OCI-LY1 (cell line): Measurements from ENCODE around the gene VWA3B.

ENCODE experiments used
- H2AFZ ChIP-seq: fragments of 200-600 bp; sonication (generic), shearing (Covaris generic); 2 replicates; pipeline ENCODE4 v1.6.0; 2014; ENCODE audit warnings: antibody characterized with exemption, mild to moderate bottlenecking, low read length
- H3F3A ChIP-seq: fragments of 200-600 bp; sonication (generic), shearing (Covaris generic); 2 replicates; pipeline ENCODE4 v1.6.0; 2014; ENCODE audit warnings: mild to moderate bottlenecking, antibody characterized with exemption, low read length, moderate library complexity; ENCODE audit not compliant: insufficient read depth
- H3K27ac ChIP-seq: fragments of 200-600 bp; sonication (generic); 2 replicates; pipeline ENCODE4 v1.5.1; 2014; ENCODE audit warnings: low read length, mixed run types, mild to moderate bottlenecking, low read depth; ENCODE audit not compliant: poor library complexity, severe bottlenecking
- H3K27me3 ChIP-seq: fragments of 200-600 bp; sonication (generic); 2 replicates; pipeline ENCODE4 v1.6.0; 2014; ENCODE audit warnings: antibody characterized with exemption, mild to moderate bottlenecking, low read length, moderate library complexity; ENCODE audit not compliant: insufficient read depth
- H3K36me3 ChIP-seq: fragments of 200-600 bp; sonication (generic); 2 replicates; pipeline ENCODE4 v1.6.1; 2014; ENCODE audit warnings: mild to moderate bottlenecking, antibody characterized with exemption, low read length, moderate library complexity, mixed read lengths; ENCODE audit not compliant: insufficient read depth
- H3K4me1 ChIP-seq: fragments of 200-600 bp; sonication (generic); 2 replicates; pipeline ENCODE4 v1.5.1; 2014; ENCODE audit warnings: mild to moderate bottlenecking, low read length, moderate library complexity; ENCODE audit not compliant: insufficient read depth, severe bottlenecking
- H3K4me2 ChIP-seq: fragments of 200-600 bp; sonication (generic), shearing (Covaris generic); 2 replicates; pipeline ENCODE4 v1.6.1; 2014; ENCODE audit warnings: low read length
- H3K4me3 ChIP-seq: fragments of 200-600 bp; sonication (generic); 2 replicates; pipeline ENCODE4 v1.5.1; 2014; ENCODE audit warnings: low read length, low read depth, mild to moderate bottlenecking, mixed read lengths; ENCODE audit not compliant: poor library complexity, severe bottlenecking
- H3K79me2 ChIP-seq: fragments of 200-600 bp; shearing (Covaris generic); 2 replicates; pipeline ENCODE4 v1.6.1; 2016; ENCODE audit warnings: mixed run types, low read length, mixed read lengths; ENCODE audit not compliant: insufficient read depth
- H3K9ac ChIP-seq: fragments of 200-600 bp; sonication (generic), shearing (Covaris generic); 2 replicates; pipeline ENCODE4 v1.6.1; 2014; ENCODE audit warnings: mild to moderate bottlenecking, low read length, mixed read lengths
- H3K9me2 ChIP-seq: fragments of 200-600 bp; sonication (generic), shearing (Covaris generic); 2 replicates; pipeline ENCODE4 v1.6.1; 2014; ENCODE audit warnings: low read depth, mild to moderate bottlenecking, low read length, mixed read lengths
- H3K9me3 ChIP-seq: fragments of 200-600 bp; shearing (Covaris generic); 2 replicates; pipeline ENCODE4 v1.6.1; 2014; ENCODE audit warnings: low read length, mixed read lengths
- H4K20me1 ChIP-seq: fragments of 200-600 bp; sonication (generic), shearing (Covaris generic); 2 replicates; pipeline ENCODE4 v1.6.0; 2016; ENCODE audit warnings: mild to moderate bottlenecking, low read length; ENCODE audit not compliant: insufficient read depth
- EZH2 ChIP-seq: fragments of 200-600 bp; sonication (generic), shearing (Covaris generic); IDR thresholded peaks from 2 replicates; pipeline ENCODE4 v1.8.0; 2017; ENCODE audit warnings: borderline replicate concordance, mixed run types, mild to moderate bottlenecking, antibody characterized with exemption, low read length, moderate library complexity, mixed read lengths
- TF ChIP-seq, protein P1 (sequence below): fragments of 200-600 bp; sonication (generic), shearing (Covaris generic); IDR thresholded peaks from 2 replicates; pipeline ENCODE4 v1.5.1; 2017; ENCODE audit warnings: mild to moderate bottlenecking, antibody characterized with exemption, low read length, moderate library complexity, mixed read lengths

VWA3B gene

DNA sequence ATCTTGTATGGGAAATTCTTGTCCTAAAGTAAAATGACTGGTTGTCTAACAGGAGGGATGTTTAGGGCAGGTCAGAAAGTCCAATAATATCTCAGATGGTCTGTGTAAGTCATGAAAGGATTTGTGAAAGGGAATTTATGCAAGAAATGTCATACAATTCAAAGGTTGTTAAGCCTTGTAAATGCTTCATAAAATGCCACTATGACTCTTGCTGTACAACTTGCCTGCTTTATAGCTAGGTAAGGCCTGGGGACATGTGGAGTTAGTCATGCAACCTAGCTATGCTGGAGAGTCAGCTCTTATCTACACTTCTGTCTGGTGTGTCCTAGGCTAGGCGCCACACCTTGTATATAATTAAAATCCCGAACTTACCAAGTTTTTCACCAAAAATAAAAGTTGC lies 36.9 kb upstream of the VWA3B start:
- H3K4me2 ChIP-seq = no peak overlapping the region
- H3K9me2 ChIP-seq = no peaks in the 10 kb centered on the region
- H3F3A ChIP-seq = no peaks in the 10 kb centered on the region
- no peaks in the 10 kb centered on the region for H3K79me2 ChIP-seq
- H3K36me3 ChIP-seq = no peaks in the 10 kb centered on the region; the same call in 1 of the 2 replicates
- no peaks in the 10 kb centered on the region for H4K20me1 ChIP-seq
- no peaks in the 10 kb centered on the region for H3K27me3 ChIP-seq
- TF ChIP-seq, protein P1, sequence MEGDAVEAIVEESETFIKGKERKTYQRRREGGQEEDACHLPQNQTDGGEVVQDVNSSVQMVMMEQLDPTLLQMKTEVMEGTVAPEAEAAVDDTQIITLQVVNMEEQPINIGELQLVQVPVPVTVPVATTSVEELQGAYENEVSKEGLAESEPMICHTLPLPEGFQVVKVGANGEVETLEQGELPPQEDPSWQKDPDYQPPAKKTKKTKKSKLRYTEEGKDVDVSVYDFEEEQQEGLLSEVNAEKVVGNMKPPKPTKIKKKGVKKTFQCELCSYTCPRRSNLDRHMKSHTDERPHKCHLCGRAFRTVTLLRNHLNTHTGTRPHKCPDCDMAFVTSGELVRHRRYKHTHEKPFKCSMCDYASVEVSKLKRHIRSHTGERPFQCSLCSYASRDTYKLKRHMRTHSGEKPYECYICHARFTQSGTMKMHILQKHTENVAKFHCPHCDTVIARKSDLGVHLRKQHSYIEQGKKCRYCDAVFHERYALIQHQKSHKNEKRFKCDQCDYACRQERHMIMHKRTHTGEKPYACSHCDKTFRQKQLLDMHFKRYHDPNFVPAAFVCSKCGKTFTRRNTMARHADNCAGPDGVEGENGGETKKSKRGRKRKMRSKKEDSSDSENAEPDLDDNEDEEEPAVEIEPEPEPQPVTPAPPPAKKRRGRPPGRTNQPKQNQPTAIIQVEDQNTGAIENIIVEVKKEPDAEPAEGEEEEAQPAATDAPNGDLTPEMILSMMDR = no peak
- TF ChIP-seq EZH2 = no peak
- H3K4me1 ChIP-seq = no peaks in the 10 kb centered on the region
- H3K4me3 ChIP-seq = no peak overlapping the region
- no peak overlapping the region for H3K27ac ChIP-seq
- H2AFZ ChIP-seq = no peak overlapping the region
- no peak overlapping the region for H3K9ac ChIP-seq
- H3K9me3 ChIP-seq = peaks cover 5% of the 10 kb centered on the region; the same call in 1 of the 2 replicates

DNA sequence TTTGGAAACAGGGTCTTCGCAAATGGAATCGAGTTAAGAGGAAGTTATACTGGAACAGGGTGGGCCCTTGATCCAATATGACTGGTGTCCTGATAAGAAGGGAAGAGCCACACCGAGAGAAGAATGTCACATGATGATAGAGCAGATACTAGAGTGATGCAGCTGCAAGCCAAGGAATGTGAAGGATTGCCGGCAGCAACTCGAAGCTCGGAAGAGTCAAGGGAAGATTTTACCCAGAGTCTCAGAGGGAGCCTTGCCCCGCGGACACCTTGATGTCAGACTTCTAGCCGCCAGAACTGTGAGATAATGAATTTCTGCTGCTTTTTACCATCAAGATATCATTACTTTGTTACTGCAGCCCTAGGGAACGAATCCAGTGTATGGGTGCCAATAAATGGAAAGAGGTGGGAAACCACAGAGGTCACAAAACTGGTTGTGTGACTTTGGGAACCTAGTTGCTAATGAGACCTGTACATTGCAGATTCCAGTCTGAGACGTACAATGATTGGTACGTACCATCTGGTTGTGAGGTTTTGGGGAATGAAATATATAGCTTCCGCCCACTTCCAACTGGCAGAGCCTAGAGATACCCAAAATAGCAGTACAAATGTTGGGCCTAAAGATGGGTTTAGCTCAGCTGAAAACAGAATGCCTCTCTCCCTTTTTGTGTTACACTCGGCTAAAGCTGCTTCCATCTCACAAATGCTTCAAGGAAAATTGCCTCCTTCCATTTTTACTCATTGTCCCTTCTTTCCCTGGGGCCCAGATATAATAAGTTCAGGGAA lies 28.6 kb upstream of the VWA3B start:
- Histone ChIP-seq H3K4me1 (no peaks in the 10 kb centered on the region), H3K27me3 (no peaks in the 10 kb centered on the region)

DNA sequence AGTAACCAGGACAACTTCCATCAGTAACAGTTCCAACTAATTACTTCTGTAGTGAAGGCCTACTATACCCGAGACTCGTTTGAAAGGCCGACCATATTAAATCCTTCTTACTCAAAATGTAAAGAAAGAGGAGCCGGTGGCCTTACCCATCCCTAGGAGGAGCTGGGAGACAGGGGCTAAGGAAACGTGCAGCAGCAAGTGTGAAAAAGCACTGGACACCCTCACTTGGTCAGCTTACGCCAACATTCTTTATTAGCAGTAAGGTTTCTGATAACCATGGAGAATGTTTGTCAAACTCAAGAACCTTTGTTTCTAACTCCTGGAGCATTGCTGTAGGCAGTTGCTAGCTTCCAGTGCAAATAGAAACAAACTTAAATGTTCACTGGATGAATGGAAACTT lies 26.7 kb upstream of the VWA3B start:
- H3K36me3 ChIP-seq = no peaks in the 10 kb centered on the region
- H2AFZ ChIP-seq = no peak overlapping the region
- H3K9me2 ChIP-seq = no peaks in the 10 kb centered on the region
- H3F3A ChIP-seq = no peaks in the 10 kb centered on the region
- no peak overlapping the region for H3K4me3 ChIP-seq
- no peaks in the 10 kb centered on the region for H3K27me3 ChIP-seq
- no peaks in the 10 kb centered on the region for H3K79me2 ChIP-seq
- H3K4me1 ChIP-seq = no peaks in the 10 kb centered on the region
- H3K27ac ChIP-seq = no peak overlapping the region
- H4K20me1 ChIP-seq = no peaks in the 10 kb centered on the region
- H3K9me3 ChIP-seq = peaks cover 2% of the 10 kb centered on the region; the same call in 1 of the 2 replicates
- H3K4me2 ChIP-seq = no peak overlapping the region
- H3K9ac ChIP-seq = no peak overlapping the region
- TF ChIP-seq EZH2 = no peak
- TF ChIP-seq, protein P1 = no peak

More for the DNA sequence above, 28.6 kb upstream of the VWA3B start:
- Histone ChIP-seq H3K4me3 (no peak overlapping the region), H3K9me2 (no peaks in the 10 kb centered on the region), H3K9ac (no peak overlapping the region), H2AFZ (no peak overlapping the region), H4K20me1 (no peaks in the 10 kb centered on the region), H3K79me2 (no peaks in the 10 kb centered on the region), H3K9me3 (peaks cover 2% of the 10 kb centered on the region; the same call in 1 of the 2 replicates), H3K4me2 (no peak overlapping the region), H3K27ac (no peak overlapping the region), H3K36me3 (no peaks in the 10 kb centered on the region), H3F3A (no peaks in the 10 kb centered on the region)
- TF ChIP-seq, protein P1 = no peak
- no peak for TF ChIP-seq EZH2
